GM21423 (cell line): ENCODE data around the gene DYSF.

Experiments
- ATAC-seq: cut with Tn5 transposase; IDR thresholded peaks from one replicate; pipeline ENCODE4 v1.9.1; 2021; ENCODE audit warnings: mild to moderate bottlenecking, moderate library complexity; ENCODE audit not compliant: unreplicated experiment

The DYSF gene

GRCh38 chr2:71521436-71521950, 68.1 kb downstream of the DYSF start:
- ATAC-seq = no peak

DNA sequence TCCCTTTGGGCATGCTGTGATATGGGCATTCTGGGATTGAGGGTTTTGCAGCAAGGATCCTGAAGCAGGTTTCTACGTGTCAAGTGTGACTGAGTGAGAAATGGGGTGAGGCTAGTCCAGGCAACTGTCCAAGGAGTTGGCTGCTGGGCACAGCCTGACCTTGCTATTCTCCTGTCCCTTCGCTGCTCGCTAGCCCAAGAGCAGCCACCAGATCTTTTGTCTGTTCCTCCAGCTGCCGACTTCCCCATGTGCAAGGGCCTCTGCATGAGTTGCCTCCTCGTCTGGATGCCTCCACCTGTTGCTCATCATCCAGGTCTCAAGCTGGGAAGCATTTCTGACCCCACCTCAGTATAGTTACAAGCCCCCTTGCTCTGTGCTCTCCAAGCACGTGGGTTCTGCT, 71.1 kb downstream of the DYSF start:
- no peak for ATAC-seq

- ATAC-seq = no peak
These were observed 72.8 kb downstream of the DYSF start for GRCh38 chr2:71526141-71526540.

GRCh38 chr2:71526975-71527374, 73.6 kb downstream of the DYSF start:
- ATAC-seq = no peak

DNA sequence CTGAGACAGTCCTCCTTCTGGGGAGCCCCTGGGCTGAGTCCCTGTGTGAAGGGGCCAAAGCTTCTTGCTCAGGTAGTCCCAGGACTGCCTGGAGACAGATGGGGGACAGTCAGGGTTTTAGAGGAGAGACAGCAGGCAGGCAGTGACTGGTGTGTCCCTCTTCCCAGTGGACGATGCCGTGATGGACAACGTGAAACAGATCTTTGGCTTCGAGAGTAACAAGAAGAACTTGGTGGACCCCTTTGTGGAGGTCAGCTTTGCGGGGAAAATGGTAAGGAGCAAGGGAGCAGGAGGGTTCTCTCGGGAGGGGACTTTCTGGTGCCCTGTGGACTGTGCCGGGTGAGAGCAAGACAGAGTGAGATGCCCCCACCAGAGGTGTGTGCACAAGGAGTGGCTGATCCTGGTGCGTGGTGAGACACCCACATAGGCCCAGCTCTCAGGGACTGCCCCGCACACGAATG, 74.8 kb downstream of the DYSF start:
- ATAC-seq = no peak

- no peak for ATAC-seq
These were observed 75.4 kb downstream of the DYSF start for GRCh38 chr2:71528749-71529148.

- ATAC-seq = no peak
These were observed 76.8 kb downstream of the DYSF start for GRCh38 chr2:71530211-71530610.

DNA sequence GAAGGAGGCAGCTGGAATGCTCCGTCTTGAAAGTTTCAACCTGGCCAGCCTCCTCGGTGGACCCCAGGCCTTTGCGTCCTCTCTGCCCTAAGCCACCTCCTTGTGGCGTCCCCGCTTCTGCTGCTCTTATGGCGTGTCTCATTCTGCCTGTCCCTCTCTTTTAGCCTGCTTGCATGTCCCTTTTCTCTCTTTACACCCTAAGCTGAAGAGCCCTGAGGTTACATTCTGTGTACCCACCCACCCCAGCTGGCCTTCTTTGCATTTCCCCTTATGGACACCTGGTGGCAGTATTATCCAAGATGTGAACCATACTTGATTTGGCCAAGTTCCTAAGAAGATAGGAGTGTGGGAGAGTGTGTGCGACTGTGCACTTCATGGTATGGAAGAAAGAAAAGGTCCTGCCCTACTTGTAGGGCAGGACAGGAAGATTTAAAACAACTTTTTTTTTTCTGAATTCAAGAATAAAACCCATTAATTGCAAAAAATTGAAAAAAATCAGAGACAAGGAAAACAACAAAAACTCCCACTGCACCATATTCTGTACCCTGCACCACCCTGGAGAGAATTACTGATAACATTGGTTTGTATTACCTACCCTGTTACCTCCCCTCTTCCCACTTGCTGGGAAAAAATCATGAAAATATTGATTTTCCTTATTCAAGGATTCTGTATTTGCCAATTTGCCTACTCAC, 77.4 kb downstream of the DYSF start:
- ATAC-seq = no peak

GRCh38 chr2:71531522-71532047, 78.2 kb downstream of the DYSF start:
- ATAC-seq = no peak

GRCh38 chr2:71532327-71532726, 79.0 kb downstream of the DYSF start:
- no peak for ATAC-seq

- no peak for ATAC-seq
These were observed 80.8 kb downstream of the DYSF start for GRCh38 chr2:71534201-71534600.

DNA sequence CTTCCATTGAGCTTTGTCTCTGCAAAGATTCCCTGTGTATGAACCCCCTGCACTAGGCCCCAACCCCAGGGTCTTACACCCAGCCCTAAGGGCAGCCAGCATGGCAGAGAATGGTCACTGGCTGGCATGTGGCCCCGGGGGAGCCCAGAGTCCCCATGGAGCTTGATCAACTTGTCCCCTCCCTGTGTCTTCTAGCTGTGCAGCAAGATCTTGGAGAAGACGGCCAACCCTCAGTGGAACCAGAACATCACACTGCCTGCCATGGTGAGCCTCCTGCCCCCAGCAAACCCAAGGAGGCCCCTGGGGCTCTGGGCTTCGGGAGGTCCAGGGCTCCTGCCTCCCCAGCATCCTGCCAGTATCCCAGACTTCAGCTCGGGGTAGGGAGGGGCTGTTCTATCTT, 81.5 kb downstream of the DYSF start:
- ATAC-seq = no peak

- no peak for ATAC-seq
These were observed 82.2 kb downstream of the DYSF start for GRCh38 chr2:71535526-71535925.

- no peak for ATAC-seq
These were observed 82.9 kb downstream of the DYSF start for GRCh38 chr2:71536226-71536671.

DNA sequence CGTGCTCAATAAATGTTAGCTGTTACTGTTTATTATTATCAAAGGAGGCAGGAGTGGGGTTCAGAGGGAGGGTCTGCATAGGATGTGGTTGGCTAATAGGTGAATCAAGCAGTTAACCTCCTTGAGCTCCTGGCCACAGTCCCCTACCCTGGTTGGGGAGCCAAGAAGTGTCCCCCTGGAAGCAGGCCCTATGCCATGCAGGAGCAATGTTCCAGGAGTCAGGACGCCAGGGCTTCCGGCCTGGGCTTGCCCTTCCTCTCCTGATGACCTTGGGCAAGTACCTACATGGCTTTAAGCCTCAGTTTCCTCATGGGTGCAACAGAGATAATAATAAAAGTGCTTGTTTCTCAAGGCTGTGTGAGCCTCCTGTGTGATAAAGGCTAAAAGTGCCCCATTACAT, 84.9 kb downstream of the DYSF start:
- no peak for ATAC-seq

- no peak for ATAC-seq
These were observed 85.4 kb downstream of the DYSF start for GRCh38 chr2:71538656-71539265.

- no peak for ATAC-seq
These were observed 87.5 kb downstream of the DYSF start for GRCh38 chr2:71540818-71541217.

GRCh38 chr2:71544919-71545571, 91.7 kb downstream of the DYSF start:
- peak; percentile 16 for ATAC-seq

GRCh38 chr2:71545572-71546274, 92.4 kb downstream of the DYSF start:
- ATAC-seq = peak; percentile 61

DNA sequence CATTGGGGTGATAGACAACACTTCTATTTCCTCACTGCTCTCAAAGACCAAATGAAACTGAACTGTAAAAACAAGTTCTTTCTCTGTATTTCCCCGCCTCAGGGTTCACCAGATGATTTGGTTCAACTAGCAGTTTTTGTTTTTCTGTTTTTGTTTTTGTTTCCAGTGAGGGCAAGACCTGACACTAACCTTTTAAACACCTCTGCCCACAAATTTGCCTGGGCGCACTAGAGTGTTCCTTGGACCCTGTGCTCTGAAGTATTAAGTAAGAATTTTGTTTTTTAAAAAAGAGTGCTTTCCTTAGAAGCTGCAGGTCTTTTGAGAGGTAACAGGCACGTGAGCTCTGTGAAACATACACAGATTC, 92.9 kb downstream of the DYSF start:
- no peak for ATAC-seq

DNA sequence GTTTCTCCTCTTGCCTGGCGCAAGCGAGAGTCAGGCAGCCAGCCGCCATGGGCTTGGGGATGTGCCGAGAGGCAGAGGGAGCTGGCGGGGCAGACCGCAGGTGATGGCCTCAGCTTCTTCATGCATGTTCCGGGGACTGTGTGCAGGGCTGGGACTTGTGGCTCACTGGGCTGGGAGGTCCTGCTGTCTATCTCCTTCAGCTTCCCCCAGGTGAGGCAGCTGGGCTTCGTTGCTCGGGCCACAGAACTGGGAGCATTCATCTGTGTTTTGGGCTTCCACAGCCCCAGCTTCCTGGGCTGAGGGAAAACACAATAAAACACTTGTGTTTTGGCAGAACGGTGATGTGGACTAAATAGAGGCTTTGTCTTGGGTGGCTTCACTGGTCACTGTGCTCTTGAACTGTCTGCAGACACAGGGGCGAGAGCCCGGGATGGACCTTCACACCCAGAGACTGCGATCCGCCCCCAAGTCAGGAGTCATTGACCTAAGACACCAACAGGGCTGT, 93.5 kb downstream of the DYSF start:
- no peak for ATAC-seq
